ENCODE data around the gene SLC27A1. TPM values are rescaled to one million over a fixed set of nuclear protein-coding genes. Genes with fewer than 3 reads are reported as not detected.

The SLC27A1 gene
- total RNA-seq, 1 donor from 2014 or later: 9.5 TPM

DNA sequence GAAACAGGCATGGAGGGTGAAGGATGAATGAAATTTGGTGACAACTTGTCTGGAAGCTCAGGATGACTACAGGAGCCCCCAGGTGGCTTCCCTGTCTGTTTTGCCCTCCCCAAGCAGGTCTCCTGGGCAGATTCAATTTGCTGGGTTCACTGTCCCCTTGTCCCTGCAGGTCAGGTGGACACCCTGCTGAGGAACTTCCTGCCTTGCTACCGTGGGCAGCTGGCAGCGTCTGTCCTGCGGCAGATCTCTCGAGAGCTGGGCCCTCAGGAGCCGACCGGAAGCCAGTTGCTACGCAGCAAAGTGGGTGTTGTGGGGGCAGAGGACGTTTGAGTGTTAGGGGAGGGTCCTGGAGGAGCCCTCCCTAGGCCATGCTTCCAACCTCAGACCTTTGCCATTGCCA lies 60.3 kb downstream of the SLC27A1 start:
- Histone ChIP-seq H3K27ac (ENCODE audit: low read depth, low read length) (no peak overlapping the region), H3K4me1 (ENCODE audit: insufficient read depth, low read length) (no peaks in the 10 kb centered on the region), H4K20me1 (ENCODE audit: insufficient read depth, low read length) (no peaks in the 10 kb centered on the region), H3K9me3 (ENCODE audit: insufficient read depth, low read depth, low read length) (peaks cover 6% of the 10 kb centered on the region), H2AFZ (ENCODE audit: low read depth, low read length) (no peak overlapping the region), H3K79me2 (ENCODE audit: insufficient read depth, low read length) (no peaks in the 10 kb centered on the region), H3K27me3 (ENCODE audit: insufficient read depth, low read length) (peaks cover 3% of the 10 kb centered on the region), H3K4me2 (ENCODE audit: low read length) (no peak overlapping the region), H3K36me3 (ENCODE audit: insufficient read depth, low read length) (no peaks in the 10 kb centered on the region), H3K4me3 (ENCODE audit: insufficient read depth, low read depth, low read length) (no peak overlapping the region), H3K9ac (ENCODE audit: low read length) (no peak overlapping the region)
- FAIRE-seq (no peak), DNase-seq (ENCODE audit: low read depth) (no peak)
- no peak overlapping the region for H3K27ac Mint-ChIP-seq (ENCODE audit: unreplicated experiment)
- no peak overlapping the region for H3K4me3 Mint-ChIP-seq (ENCODE audit: unreplicated experiment)
- H3K9me3 Mint-ChIP-seq (ENCODE audit: unreplicated experiment): peaks cover 4% of the 10 kb centered on the region
- TF ChIP-seq, protein P1, sequence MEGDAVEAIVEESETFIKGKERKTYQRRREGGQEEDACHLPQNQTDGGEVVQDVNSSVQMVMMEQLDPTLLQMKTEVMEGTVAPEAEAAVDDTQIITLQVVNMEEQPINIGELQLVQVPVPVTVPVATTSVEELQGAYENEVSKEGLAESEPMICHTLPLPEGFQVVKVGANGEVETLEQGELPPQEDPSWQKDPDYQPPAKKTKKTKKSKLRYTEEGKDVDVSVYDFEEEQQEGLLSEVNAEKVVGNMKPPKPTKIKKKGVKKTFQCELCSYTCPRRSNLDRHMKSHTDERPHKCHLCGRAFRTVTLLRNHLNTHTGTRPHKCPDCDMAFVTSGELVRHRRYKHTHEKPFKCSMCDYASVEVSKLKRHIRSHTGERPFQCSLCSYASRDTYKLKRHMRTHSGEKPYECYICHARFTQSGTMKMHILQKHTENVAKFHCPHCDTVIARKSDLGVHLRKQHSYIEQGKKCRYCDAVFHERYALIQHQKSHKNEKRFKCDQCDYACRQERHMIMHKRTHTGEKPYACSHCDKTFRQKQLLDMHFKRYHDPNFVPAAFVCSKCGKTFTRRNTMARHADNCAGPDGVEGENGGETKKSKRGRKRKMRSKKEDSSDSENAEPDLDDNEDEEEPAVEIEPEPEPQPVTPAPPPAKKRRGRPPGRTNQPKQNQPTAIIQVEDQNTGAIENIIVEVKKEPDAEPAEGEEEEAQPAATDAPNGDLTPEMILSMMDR (IDR thresholded peaks at IDR 0.05; ENCODE audit: insufficient read depth, low read depth, low read length): no peak
- no peak for TF ChIP-seq EZH2 (IDR thresholded peaks at IDR 0.05; ENCODE audit: insufficient read depth, low read length)
- H3K27me3 Mint-ChIP-seq (ENCODE audit: low read depth, unreplicated experiment): peaks cover 16% of the 10 kb centered on the region
- H3K36me3 Mint-ChIP-seq (ENCODE audit: low read depth, unreplicated experiment): peaks cover 4% of the 10 kb centered on the region
- no peaks in the 10 kb centered on the region for H3K4me1 Mint-ChIP-seq (ENCODE audit: low read depth, unreplicated experiment)

DNA sequence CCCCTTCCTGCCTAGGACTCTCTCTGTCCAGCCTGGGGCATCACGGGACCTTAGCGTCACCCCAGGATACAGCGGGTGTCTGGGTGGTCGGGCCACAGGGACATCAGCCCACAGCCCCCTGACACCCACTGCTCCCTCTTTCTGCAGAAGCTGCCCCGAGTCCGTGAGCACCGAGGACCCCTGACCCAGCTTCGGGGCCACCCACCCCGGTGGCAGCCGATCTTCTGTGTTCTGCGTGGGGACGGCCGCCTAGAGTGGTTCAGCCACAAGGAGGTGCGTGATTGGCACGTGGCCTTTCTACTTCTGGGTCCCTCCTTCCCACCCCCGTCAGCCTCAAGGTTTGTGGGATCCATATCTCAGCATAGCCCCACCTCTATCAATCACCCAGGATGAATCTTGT lies 61.8 kb downstream of the SLC27A1 start:
- Histone ChIP-seq H3K4me1 (ENCODE audit: insufficient read depth, low read length) (no peaks in the 10 kb centered on the region), H3K27me3 (ENCODE audit: insufficient read depth, low read length) (peaks cover 3% of the 10 kb centered on the region), H3K4me2 (ENCODE audit: low read length) (no peak overlapping the region), H3K36me3 (ENCODE audit: insufficient read depth, low read length) (no peaks in the 10 kb centered on the region), H3K9ac (ENCODE audit: low read length) (no peak overlapping the region), H3K9me3 (ENCODE audit: insufficient read depth, low read depth, low read length) (peaks cover 6% of the 10 kb centered on the region), H2AFZ (ENCODE audit: low read depth, low read length) (no peak overlapping the region), H3K4me3 (ENCODE audit: insufficient read depth, low read depth, low read length) (no peak overlapping the region), H3K79me2 (ENCODE audit: insufficient read depth, low read length) (no peaks in the 10 kb centered on the region), H4K20me1 (ENCODE audit: insufficient read depth, low read length) (no peaks in the 10 kb centered on the region), H3K27ac (ENCODE audit: low read depth, low read length) (no peak overlapping the region)
- peaks cover 8% of the 10 kb centered on the region for H3K9me3 Mint-ChIP-seq (ENCODE audit: unreplicated experiment)
- FAIRE-seq: no peak
- no peaks in the 10 kb centered on the region for H3K4me1 Mint-ChIP-seq (ENCODE audit: low read depth, unreplicated experiment)
- TF ChIP-seq EZH2 (IDR thresholded peaks at IDR 0.05; ENCODE audit: insufficient read depth, low read length): no peak
- TF ChIP-seq, protein P1 (IDR thresholded peaks at IDR 0.05; ENCODE audit: insufficient read depth, low read depth, low read length): no peak
- peak overlapping the region; percentile 41 for H3K27ac Mint-ChIP-seq (ENCODE audit: unreplicated experiment)
- no peak overlapping the region for H3K4me3 Mint-ChIP-seq (ENCODE audit: unreplicated experiment)
- peaks cover 4% of the 10 kb centered on the region for H3K36me3 Mint-ChIP-seq (ENCODE audit: low read depth, unreplicated experiment)
- no peak for DNase-seq (ENCODE audit: low read depth)
- H3K27me3 Mint-ChIP-seq (ENCODE audit: low read depth, unreplicated experiment): peaks cover 23% of the 10 kb centered on the region

GRCh38 chr19:17532557-17532956 lies 62.2 kb downstream of the SLC27A1 start:
- H3K4me1 ChIP-seq (ENCODE audit: insufficient read depth, low read length): no peaks in the 10 kb centered on the region
- H2AFZ ChIP-seq (ENCODE audit: low read depth, low read length): no peak overlapping the region
- H4K20me1 ChIP-seq (ENCODE audit: insufficient read depth, low read length): no peaks in the 10 kb centered on the region
- H3K36me3 ChIP-seq (ENCODE audit: insufficient read depth, low read length): no peaks in the 10 kb centered on the region
- H3K27me3 ChIP-seq (ENCODE audit: insufficient read depth, low read length): peaks cover 3% of the 10 kb centered on the region
- no peak overlapping the region for H3K9ac ChIP-seq (ENCODE audit: low read length)
- no peaks in the 10 kb centered on the region for H3K79me2 ChIP-seq (ENCODE audit: insufficient read depth, low read length)
- TF ChIP-seq EZH2 (IDR thresholded peaks at IDR 0.05; ENCODE audit: insufficient read depth, low read length): no peak
- TF ChIP-seq, protein P1 (IDR thresholded peaks at IDR 0.05; ENCODE audit: insufficient read depth, low read depth, low read length): no peak
- DNase-seq (ENCODE audit: low read depth) (no peak), FAIRE-seq (no peak)
- no peak overlapping the region for H3K27ac Mint-ChIP-seq (ENCODE audit: unreplicated experiment)
- H3K4me3 ChIP-seq (ENCODE audit: insufficient read depth, low read depth, low read length): no peak overlapping the region
- no peaks in the 10 kb centered on the region for H3K4me1 Mint-ChIP-seq (ENCODE audit: low read depth, unreplicated experiment)
- H3K27me3 Mint-ChIP-seq (ENCODE audit: low read depth, unreplicated experiment): peaks cover 26% of the 10 kb centered on the region
- H3K36me3 Mint-ChIP-seq (ENCODE audit: low read depth, unreplicated experiment): peaks cover 4% of the 10 kb centered on the region
- peaks cover 8% of the 10 kb centered on the region for H3K9me3 Mint-ChIP-seq (ENCODE audit: unreplicated experiment)
- H3K4me3 Mint-ChIP-seq (ENCODE audit: unreplicated experiment): no peak overlapping the region
- H3K27ac ChIP-seq (ENCODE audit: low read depth, low read length): no peak overlapping the region
- H3K9me3 ChIP-seq (ENCODE audit: insufficient read depth, low read depth, low read length): peaks cover 6% of the 10 kb centered on the region
- H3K4me2 ChIP-seq (ENCODE audit: low read length): no peak overlapping the region
